ENCODE data around the gene MS4A13. TPM values are rescaled to one million over a fixed set of nuclear protein-coding genes. Genes with fewer than 3 reads are reported as not detected.
A peak's percentile ranks its signal among the peaks of the same experiment; 100 is the strongest.

Gene MS4A13
- total and polyA plus RNA-seq, 10 of the 15 experiments (the other 5 are each of a cell fraction or from before 2014, with no cell fraction given), result not detected

GRCh38 chr11:60513496-60514460, 1.4 kb upstream of the MS4A13 start:
- ChIA-PET SMC1A (ENCODE audit: uncharacterized antibody, unreplicated experiment) (interaction anchor here (0.7 to 1.2 kb wide), 4 partner anchors 8 to 249 kb away, joined by 3 read pairs; no protein-coding TSS in a partner anchor), CTCF (interaction anchor here (1.5 kb wide), 1 partner anchor 105 kb away, joined by 4 read pairs; no protein-coding TSS in a partner anchor), RAD21 (ENCODE audit: unreplicated experiment) (no interaction called here), POLR2A (no interaction called here)
- FAIRE-seq (no peak), DNase-seq (ENCODE audit: low read depth, low spot score) (no peak), ATAC-seq (no peak)
- TF ChIP-seq SPI1 (IDR thresholded peaks at IDR 0.05; ENCODE audit: borderline replicate concordance, insufficient read depth, low read depth, low read length) (peak; percentile 52; the same call in 1 of the 2 replicates), DPF2 (IDR thresholded peaks at IDR 0.05) (no peak)
- 48% methylated on average over 2 of the region's 2 CpGs for WGBS (ENCODE audit: insufficient coverage, insufficient replicate concordance, low lambda C conversion rate, missing lambda C conversion rate)
- Histone ChIP-seq H3K4me2 (ENCODE audit: control insufficient read depth, insufficient read depth) (no peak overlapping the region), H3K9ac (ENCODE audit: control insufficient read depth, insufficient read depth, low read length) (no peak overlapping the region), H3K27me3 (replicated peaks in 1 of 2; ENCODE audit: control insufficient read depth in 2 of 2, insufficient read depth in 2 of 2, low read length in 1 of 2) (no peaks in the 10 kb centered on the region; a peak in 1 of 4 replicates), H4K20me1 (ENCODE audit: control insufficient read depth, insufficient read depth) (no peaks in the 10 kb centered on the region), H3K4me1 (ENCODE audit: control insufficient read depth, insufficient read depth, low read length) (no peaks in the 10 kb centered on the region), H3K36me3 (ENCODE audit: control insufficient read depth in 2 of 2, insufficient read depth in 2 of 2, low read length in 1 of 2) (no peaks in the 10 kb centered on the region), H3K27ac (ENCODE audit: control insufficient read depth, insufficient read depth) (no peak overlapping the region), H2AFZ (ENCODE audit: control insufficient read depth, low read depth, low read length) (no peak overlapping the region), H3K4me3 (no peak overlapping the region), H3K9me3 (replicated peaks; ENCODE audit: control insufficient read depth, insufficient read depth, low read length) (no peaks in the 10 kb centered on the region), H3K79me2 (ENCODE audit: control insufficient read depth, insufficient read depth, low read length) (no peaks in the 10 kb centered on the region)
- in situ Hi-C loops (cut with MboI), result no loop called here
- intact Hi-C loops (cut with micrococcal nuclease; ENCODE audit: unreplicated experiment), result no loop called here
- no TSS peak for BruUV-seq (replicated peaks)

GRCh38 chr11:60528465-60528864, 13.3 kb downstream of the MS4A13 start:
- Histone ChIP-seq H3K27me3 (replicated peaks in 1 of 2; ENCODE audit: control insufficient read depth in 2 of 2, insufficient read depth in 2 of 2, low read length in 1 of 2) (no peaks in the 10 kb centered on the region), H2AFZ (ENCODE audit: control insufficient read depth, low read depth, low read length) (no peak overlapping the region), H3K36me3 (ENCODE audit: control insufficient read depth in 2 of 2, insufficient read depth in 2 of 2, low read length in 1 of 2) (no peaks in the 10 kb centered on the region), H3K27ac (ENCODE audit: control insufficient read depth, insufficient read depth) (no peak overlapping the region), H3K79me2 (ENCODE audit: control insufficient read depth, insufficient read depth, low read length) (no peaks in the 10 kb centered on the region), H3K4me2 (ENCODE audit: control insufficient read depth, insufficient read depth) (peak overlapping the region; percentile 26; the same call in 1 of the 2 replicates), H3K4me3 (no peak overlapping the region), H3K4me1 (ENCODE audit: control insufficient read depth, insufficient read depth, low read length) (peaks cover 9% of the 10 kb centered on the region), H3K9ac (ENCODE audit: control insufficient read depth, insufficient read depth, low read length) (no peak overlapping the region), H3K9me3 (replicated peaks; ENCODE audit: control insufficient read depth, insufficient read depth, low read length) (no peaks in the 10 kb centered on the region), H4K20me1 (ENCODE audit: control insufficient read depth, insufficient read depth) (no peaks in the 10 kb centered on the region)
- WGBS (ENCODE audit: insufficient coverage, insufficient replicate concordance, low lambda C conversion rate, missing lambda C conversion rate), result 0% methylated on average over 1 of the region's 1 CpG
- POLR2A ChIA-PET, result interaction anchor here (0.7 kb wide), 1 partner anchor 681 kb away, joined by 3 read pairs; no protein-coding TSS in a partner anchor
- FAIRE-seq, result no peak
- BruUV-seq (replicated peaks), result no TSS peak
- RAD21 ChIA-PET (ENCODE audit: unreplicated experiment), result interaction anchor here (0.6 to 0.9 kb wide), 2 partner anchors 12 to 263 kb away, joined by 3 to 5 read pairs; no protein-coding TSS in a partner anchor
- intact Hi-C loops (cut with micrococcal nuclease; ENCODE audit: unreplicated experiment), result no loop called here
- CTCF ChIA-PET, result interaction anchor here (0.9 to 1.2 kb wide), 2 partner anchors 42 to 165 kb away, joined by 3 to 4 read pairs; no protein-coding TSS in a partner anchor
- in situ Hi-C loops (cut with MboI), result no loop called here
- no peak for DNase-seq (ENCODE audit: low read depth, low spot score)
- peak; percentile 45 for ATAC-seq
- SMC1A ChIA-PET (ENCODE audit: uncharacterized antibody, unreplicated experiment), result interaction anchor here (0.7 to 1.8 kb wide), 5 partner anchors 11 to 263 kb away, joined by 3 to 8 read pairs (median 3); no protein-coding TSS in a partner anchor
- TF ChIP-seq, protein P1, sequence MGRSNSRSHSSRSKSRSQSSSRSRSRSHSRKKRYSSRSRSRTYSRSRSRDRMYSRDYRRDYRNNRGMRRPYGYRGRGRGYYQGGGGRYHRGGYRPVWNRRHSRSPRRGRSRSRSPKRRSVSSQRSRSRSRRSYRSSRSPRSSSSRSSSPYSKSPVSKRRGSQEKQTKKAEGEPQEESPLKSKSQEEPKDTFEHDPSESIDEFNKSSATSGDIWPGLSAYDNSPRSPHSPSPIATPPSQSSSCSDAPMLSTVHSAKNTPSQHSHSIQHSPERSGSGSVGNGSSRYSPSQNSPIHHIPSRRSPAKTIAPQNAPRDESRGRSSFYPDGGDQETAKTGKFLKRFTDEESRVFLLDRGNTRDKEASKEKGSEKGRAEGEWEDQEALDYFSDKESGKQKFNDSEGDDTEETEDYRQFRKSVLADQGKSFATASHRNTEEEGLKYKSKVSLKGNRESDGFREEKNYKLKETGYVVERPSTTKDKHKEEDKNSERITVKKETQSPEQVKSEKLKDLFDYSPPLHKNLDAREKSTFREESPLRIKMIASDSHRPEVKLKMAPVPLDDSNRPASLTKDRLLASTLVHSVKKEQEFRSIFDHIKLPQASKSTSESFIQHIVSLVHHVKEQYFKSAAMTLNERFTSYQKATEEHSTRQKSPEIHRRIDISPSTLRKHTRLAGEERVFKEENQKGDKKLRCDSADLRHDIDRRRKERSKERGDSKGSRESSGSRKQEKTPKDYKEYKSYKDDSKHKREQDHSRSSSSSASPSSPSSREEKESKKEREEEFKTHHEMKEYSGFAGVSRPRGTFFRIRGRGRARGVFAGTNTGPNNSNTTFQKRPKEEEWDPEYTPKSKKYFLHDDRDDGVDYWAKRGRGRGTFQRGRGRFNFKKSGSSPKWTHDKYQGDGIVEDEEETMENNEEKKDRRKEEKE (IDR thresholded peaks at IDR 0.05), result no peak
- TF ChIP-seq RUNX3 (IDR thresholded peaks at IDR 0.05; ENCODE audit: low read length), result peak; percentile 80
- TF ChIP-seq, protein P2, sequence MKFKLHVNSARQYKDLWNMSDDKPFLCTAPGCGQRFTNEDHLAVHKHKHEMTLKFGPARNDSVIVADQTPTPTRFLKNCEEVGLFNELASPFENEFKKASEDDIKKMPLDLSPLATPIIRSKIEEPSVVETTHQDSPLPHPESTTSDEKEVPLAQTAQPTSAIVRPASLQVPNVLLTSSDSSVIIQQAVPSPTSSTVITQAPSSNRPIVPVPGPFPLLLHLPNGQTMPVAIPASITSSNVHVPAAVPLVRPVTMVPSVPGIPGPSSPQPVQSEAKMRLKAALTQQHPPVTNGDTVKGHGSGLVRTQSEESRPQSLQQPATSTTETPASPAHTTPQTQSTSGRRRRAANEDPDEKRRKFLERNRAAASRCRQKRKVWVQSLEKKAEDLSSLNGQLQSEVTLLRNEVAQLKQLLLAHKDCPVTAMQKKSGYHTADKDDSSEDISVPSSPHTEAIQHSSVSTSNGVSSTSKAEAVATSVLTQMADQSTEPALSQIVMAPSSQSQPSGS (IDR thresholded peaks at IDR 0.05; ENCODE audit: low read length), result peak; percentile 89
- TF ChIP-seq NRF1 (conservative IDR thresholded peaks at IDR 0.05; ENCODE audit: low read depth, low read length), result no peak
- TF ChIP-seq SIN3A (IDR thresholded peaks at IDR 0.05; ENCODE audit: low read depth, low read length), result no peak
- no peak for TF ChIP-seq TARDBP (IDR thresholded peaks at IDR 0.05; ENCODE audit: borderline replicate concordance)
- no peak for TF ChIP-seq PBX3 (IDR thresholded peaks at IDR 0.05; ENCODE audit: insufficient replicate concordance, low read depth, low read length)
- no peak for TF ChIP-seq ZNF274 (IDR thresholded peaks at IDR 0.05; ENCODE audit: insufficient read depth, insufficient read length)
